Parathyroid adenoma (tissue), 2 donors: ENCODE measurements around the gene GCG.

ENCODE experiments used
- H2AFZ ChIP-seq: fragments of 300-600 bp; sonication (generic); one replicate; pipeline ENCODE4 v1.7.0; 2017; ENCODE audit warnings: antibody characterized with exemption, mild to moderate bottlenecking
- H3K27ac ChIP-seq: fragments of 300-600 bp; sonication (generic); one replicate; pipeline ENCODE4 v1.7.0; 2017
- H3K27me3 ChIP-seq: fragments of 300-600 bp; sonication (generic); one replicate; pipeline ENCODE4 v1.7.0; 2017; ENCODE audit warnings: low read length; ENCODE audit not compliant: control insufficient read depth, insufficient read depth
- H3K36me3 ChIP-seq: fragments of 300-600 bp; sonication (generic); one replicate; pipeline ENCODE4 v1.7.0; 2017; ENCODE audit warnings: low read length; ENCODE audit not compliant: control insufficient read depth, insufficient read depth
- H3K4me1 ChIP-seq: fragments of 300-600 bp; sonication (generic); one replicate; pipeline ENCODE4 v1.7.0; 2017; ENCODE audit warnings: control low read depth
- H3K4me2 ChIP-seq: fragments of 300-600 bp; sonication (generic); one replicate; pipeline ENCODE4 v1.7.0; 2017; ENCODE audit warnings: low read length
- H3K4me3 ChIP-seq: fragments of 300-600 bp; sonication (generic); one replicate; pipeline ENCODE4 v1.7.0; 2017; ENCODE audit warnings: low read depth, low read length
- H3K79me2 ChIP-seq: fragments of 300-600 bp; sonication (generic); one replicate; pipeline ENCODE4 v1.7.0; 2017; ENCODE audit warnings: control low read depth
- H3K9ac ChIP-seq: fragments of 300-600 bp; sonication (generic); one replicate; pipeline ENCODE4 v1.7.0; 2017; ENCODE audit warnings: mild to moderate bottlenecking
- H3K9me3 ChIP-seq: fragments of 300-600 bp; sonication (generic); one replicate; pipeline ENCODE4 v1.7.0; 2017; ENCODE audit warnings: low read length; ENCODE audit not compliant: control insufficient read depth
- CTCF ChIP-seq: fragments of 300-600 bp; sonication (generic); IDR thresholded peaks from one replicate; pipeline ENCODE4 v1.7.0; 2017; ENCODE audit warnings: antibody characterized with exemption, mild to moderate bottlenecking
- donor health status: primary hyperparathyroidism.

The GCG gene

GRCh38 chr2:162103443-162104009, 48.5 kb downstream of the GCG start:
- Histone ChIP-seq H3K27me3 (no peaks in the 10 kb centered on the region), H3K4me3 (no peak overlapping the region), H3K27ac (no peak overlapping the region), H3K9me3 (no peaks in the 10 kb centered on the region), H3K36me3 (no peaks in the 10 kb centered on the region), H2AFZ (no peak overlapping the region), H3K4me2 (no peak overlapping the region), H3K9ac (no peak overlapping the region), H3K79me2 (no peaks in the 10 kb centered on the region), H3K4me1 (no peaks in the 10 kb centered on the region)
- TF ChIP-seq CTCF, result no peak

GRCh38 chr2:162100579-162100978, 51.5 kb downstream of the GCG start:
- Histone ChIP-seq H2AFZ (no peak overlapping the region), H3K9me3 (no peaks in the 10 kb centered on the region), H3K79me2 (no peaks in the 10 kb centered on the region), H3K27me3 (no peaks in the 10 kb centered on the region), H3K36me3 (no peaks in the 10 kb centered on the region), H3K4me3 (no peak overlapping the region), H3K27ac (no peak overlapping the region), H3K4me2 (no peak overlapping the region), H3K4me1 (no peaks in the 10 kb centered on the region), H3K9ac (no peak overlapping the region)
- TF ChIP-seq CTCF, result no peak

- Histone ChIP-seq H3K27ac (no peak overlapping the region), H3K79me2 (no peaks in the 10 kb centered on the region), H3K36me3 (no peaks in the 10 kb centered on the region), H3K9me3 (no peaks in the 10 kb centered on the region), H3K4me1 (no peaks in the 10 kb centered on the region), H3K4me3 (no peak overlapping the region), H3K9ac (no peak overlapping the region), H3K27me3 (no peaks in the 10 kb centered on the region), H2AFZ (no peak overlapping the region), H3K4me2 (no peak overlapping the region)
- no peak for TF ChIP-seq CTCF
Measured at GRCh38 chr2:162099836-162100235, 52.2 kb downstream of the GCG start.
